ENCODE measurements around the gene TRIM47.
"Not testable (repeated sequence)": the region's sequence is repeated elsewhere in the genome, so short reads cannot be mapped to it uniquely, and the experiment has no call there.

Gene TRIM47

GRCh38 chr17:75865404-75866188 is 12.8 kb downstream of the TRIM47 start:
- not testable (repeated sequence) for DNase-seq

DNA sequence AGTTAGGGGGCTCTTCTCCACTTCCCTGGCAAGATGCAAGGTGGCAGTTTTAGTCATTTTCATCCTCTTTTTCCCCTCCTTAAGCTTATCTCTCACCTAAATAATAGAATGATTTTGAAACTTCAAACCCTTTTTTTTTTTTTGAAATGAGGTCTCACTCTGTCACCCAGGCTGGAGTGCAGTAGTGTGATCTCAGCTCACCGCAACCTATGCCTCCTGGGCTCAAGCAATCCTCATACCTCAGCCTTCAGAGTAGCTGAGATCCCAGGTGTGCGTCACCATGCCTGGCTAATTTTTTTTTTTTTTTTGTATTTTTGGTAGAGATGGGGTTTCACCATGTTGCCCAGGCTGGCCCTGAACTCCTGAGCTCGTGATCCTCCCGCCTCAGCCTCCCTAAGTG is 13.5 kb downstream of the TRIM47 start:
- DNase-seq, result not testable (repeated sequence)

- no peak for DNase-seq
Observed at GRCh38 chr17:75864448-75864871, 13.9 kb downstream of the TRIM47 start.

DNA sequence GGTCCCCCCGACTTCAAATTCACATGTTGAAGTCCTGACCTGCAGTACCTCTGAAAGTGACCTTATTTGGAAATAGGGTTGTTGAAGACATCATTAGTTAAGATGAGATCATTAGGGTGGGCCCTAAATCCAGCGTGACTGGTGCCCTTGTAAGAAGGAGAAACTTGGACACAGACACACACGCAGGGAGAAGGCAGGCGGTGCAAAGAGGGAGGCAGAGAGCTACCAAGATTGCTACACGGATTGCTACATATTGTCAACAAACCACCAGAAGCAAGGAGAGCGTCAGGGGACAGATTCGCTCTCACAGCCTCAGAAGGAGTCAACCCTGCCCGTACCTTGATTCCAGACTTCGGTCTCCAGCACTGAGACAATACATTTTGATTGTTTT is 16.5 kb downstream of the TRIM47 start:
- DNase-seq, result no peak

DNA sequence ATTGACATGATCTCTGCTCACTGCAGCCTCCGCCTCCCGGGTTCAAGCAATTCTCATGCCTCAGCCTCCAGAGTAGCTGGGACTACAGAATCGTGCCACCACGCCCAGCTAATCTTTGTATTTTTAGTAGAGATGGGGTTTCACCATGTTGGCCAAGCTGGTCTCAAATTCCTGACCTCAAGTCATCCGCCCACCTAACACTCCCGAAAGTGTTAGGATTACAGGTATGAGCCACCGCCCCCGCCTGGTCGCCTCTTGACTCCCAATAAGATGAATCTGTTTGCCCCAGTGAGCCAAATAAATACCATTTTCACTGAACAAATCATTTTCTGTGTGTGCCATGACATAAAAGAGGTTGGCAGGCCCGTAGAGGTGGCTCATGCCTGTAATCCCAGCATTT is 19.0 kb downstream of the TRIM47 start:
- DNase-seq, result not testable (repeated sequence)

- DNase-seq, result peak; percentile 67
Observed at GRCh38 chr17:75856062-75856756, 22.2 kb downstream of the TRIM47 start.

GRCh38 chr17:75855310-75856061 is 22.9 kb downstream of the TRIM47 start, which contains the start of gene WBP2:
Gene WBP2, minus strand, starts transcription at chr17:75855335. Its CDS starts 38 bp downstream, at chr17:75855297.
- DNase-seq, result peak; percentile 100

DNA sequence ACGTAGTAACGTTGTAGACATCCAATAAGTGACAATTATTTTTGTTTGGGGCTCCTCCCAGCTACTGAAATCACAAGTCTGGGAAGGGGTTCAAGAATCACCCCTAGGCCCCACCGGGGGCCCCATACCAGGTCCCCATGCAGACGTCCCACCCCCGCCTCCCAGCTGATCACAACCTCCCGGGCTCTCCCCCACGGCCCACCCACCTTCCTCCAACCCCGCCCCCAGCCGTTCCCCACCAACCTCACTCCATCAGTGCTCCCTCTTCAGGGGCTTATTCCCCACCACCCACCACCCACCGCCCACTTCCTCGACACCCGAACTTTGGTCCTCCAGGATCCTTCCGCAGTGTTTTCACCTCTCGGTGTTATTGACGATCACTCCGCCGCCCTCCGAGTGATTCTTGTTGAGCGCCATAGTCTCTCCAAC is 23.5 kb downstream of the TRIM47 start:
- no peak for DNase-seq

DNA sequence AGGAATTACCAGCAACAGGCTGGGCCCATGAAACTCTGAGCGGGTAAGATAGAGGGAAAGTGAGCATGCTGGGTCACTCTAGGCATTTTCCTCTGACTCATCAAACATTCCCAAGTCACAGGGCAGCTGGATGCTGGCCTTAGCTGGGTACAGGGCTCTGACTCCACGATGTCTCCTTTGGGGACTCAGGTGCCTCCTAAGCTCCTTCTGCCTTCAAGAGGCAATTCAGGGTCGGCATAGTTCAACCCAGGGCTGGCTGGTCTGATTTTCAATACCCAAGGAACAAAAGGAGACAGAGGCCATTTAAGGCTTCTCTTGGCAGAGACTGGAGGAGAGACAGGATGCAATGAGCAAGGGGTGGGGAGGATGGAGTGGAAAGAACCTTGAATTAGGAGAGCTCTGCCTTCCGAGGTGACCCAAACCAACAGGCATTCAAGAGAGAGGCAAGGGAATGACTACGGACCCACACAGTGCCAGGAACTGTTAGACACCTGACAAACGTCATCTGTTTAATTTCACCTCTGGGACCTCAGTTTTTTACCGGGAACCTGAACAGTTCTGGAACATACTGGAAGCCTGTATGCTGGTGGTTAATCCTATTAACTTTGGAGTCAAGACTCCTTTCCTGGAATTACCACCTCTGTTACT is 24.2 kb downstream of the TRIM47 start:
- DNase-seq, result no peak

- no peak for DNase-seq
Observed at GRCh38 chr17:75853433-75853832, 24.9 kb downstream of the TRIM47 start.

- not testable (repeated sequence) for DNase-seq
Observed at GRCh38 chr17:75851693-75851991, 26.7 kb downstream of the TRIM47 start.

GRCh38 chr17:75850928-75851692 is 27.3 kb downstream of the TRIM47 start:
- DNase-seq, result no peak

GRCh38 chr17:75849724-75850123 is 28.7 kb downstream of the TRIM47 start:
- no peak for DNase-seq

DNA sequence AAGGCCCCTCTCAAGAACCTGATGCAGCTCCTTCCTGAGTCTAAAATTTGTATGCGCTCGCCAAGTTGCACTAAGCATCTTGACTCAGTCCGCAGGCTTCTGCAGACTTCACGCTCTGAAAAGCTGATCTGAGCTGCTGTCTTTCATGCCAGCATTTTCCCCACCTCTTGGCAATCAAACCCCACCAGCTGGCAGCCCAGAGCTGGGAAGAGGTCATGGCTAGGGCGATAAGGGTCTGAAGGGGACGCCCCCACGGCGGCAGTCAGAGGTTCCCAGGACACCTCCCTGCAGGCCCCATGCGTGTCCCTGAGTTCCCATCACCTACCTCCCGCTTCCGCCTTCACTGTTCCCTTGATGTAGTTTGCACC is 29.1 kb downstream of the TRIM47 start:
- no peak for DNase-seq

DNA sequence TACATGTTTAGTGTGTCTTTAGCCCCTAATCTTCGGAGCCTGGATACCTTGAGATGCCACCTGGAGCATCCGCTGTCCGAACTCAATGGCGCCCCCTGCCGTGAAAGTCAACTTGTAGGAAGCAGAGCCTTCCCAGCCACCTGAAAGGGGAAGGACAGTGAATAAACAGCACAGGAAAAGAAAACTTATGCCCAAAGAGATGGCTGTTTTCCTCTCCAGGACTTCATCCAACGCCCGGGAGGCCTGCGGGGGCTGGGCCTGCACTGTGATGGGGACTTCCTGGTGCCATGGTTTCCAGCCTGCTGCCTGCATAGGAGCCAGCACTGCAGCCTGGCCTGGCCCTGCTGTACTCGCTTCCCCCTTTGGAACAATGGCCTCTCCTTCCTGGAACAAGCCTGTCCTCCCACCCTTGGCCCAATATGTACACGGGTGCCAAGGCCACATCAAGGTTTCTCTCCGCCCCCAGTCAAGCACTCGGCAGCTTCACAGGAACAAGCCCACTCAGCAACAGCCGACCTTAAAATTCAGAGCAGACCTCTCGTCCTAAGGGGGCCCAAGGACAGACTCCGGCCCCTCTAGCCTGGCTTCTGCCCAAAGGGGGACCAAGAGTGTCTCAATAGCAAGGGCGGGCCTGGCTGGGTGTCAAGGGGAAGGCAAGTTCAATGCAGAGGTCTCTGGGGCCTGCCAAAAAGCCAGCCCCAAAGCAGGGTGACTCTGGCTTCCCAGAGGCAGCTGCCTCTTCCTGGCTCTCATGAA is 29.7 kb downstream of the TRIM47 start:
- peak; percentile 70 for DNase-seq

GRCh38 chr17:75847614-75848522 is 30.5 kb downstream of the TRIM47 start:
- DNase-seq, result no peak

DNA sequence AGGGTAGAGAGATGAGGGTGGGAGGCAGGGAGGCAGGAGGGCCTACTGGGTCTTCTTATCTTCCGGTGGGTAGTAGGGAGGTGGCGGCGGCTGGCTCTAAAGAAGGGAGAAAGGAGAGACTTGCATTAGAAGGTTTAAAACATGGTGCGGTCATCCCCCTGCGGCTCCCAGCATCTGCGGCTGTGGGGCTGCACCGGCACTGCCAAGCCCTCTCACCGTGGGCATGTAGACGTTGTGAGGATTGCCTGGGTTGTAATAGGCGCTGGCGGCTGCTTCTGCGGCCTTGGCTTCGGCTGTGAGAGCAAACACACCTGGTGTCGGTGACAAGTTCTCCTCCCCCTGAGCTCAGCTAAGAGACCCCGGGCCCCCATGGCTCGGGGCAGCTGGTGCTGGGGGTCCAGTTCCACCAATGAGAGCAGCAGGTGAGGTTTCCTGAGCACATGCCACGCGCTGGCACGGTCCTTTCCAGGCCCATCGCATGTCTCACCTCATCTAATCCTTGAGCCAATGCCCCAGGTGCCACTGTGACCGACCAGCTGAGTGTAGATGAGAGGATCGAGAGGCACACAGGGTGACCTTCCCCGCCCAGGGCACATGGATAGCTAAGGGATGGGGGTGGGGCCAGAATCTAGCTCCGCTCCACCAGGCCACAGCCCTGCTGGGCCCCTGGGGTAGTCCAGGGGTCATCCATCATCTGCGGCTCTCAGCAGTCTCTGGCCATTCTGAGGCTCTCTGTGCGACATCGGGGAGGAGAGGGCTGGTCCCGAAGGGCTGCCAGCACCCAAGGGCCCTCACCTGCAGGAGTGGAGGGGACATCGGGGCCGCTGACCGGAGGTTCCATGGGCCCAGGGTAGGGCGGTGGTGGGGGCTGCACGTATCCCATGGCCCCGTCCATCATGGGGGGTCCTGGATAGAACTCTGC is 31.4 kb downstream of the TRIM47 start:
- no peak for DNase-seq

DNA sequence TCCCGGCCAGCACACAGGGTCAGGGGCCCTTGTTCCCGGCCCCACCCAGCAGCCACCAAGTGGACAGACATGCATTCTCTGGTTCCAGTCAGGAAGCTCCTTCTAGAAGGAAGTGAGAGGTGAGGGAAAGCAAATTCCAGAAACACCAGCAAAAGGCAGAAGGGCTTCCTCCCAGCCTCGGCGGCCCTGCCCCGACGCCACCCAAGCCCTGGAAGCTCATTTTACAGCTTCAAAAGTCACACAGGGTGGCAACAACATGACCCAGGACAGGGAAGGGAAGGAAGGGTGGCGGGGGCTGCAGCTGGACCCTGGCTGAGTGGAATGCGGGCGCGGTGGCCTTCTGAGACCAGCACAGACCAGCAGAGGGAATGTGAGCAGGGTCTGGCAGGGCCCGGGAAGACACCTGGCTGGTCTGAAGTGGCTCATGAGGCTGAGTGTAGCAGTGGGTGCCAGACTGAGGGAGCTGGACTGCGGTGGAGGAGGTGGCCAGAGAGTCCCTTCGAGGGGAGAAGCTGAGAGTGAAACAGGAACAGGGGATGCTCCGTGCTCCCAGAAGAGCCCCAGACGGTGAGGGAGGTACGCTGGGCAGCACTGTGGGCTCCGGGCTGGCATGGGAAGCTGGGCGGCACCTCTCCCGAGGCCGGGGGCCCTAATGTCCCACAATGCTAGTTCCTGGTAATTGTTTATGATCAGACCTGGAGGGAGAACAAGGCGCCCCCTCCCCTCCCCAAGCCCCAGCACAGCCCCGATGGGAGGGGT is 32.3 kb downstream of the TRIM47 start:
- no peak for DNase-seq
